Stimulated activated CD8-positive, alpha-beta memory T cell treated with anti-CD3 and anti-CD28 coated beads, Interleukin-7, amount 100 ng/mL, for 48 hours (primary cell): ENCODE data around the gene PRSS12.
"Not testable (repeated sequence)": the region's sequence is repeated elsewhere in the genome, so short reads cannot be mapped to it uniquely, and the experiment has no call there.

Source experiments
- DNase-seq, 2 donors: peaks; one replicate each; pipeline ENCODE4 v3.0.0-alpha.2; 2020; ENCODE audit warnings: low read depth in 1 of 2; ENCODE audit errors: extremely low read depth in 1 of 2

The PRSS12 gene

GRCh38 chr4:118279328-118279727 is 73.5 kb downstream of the PRSS12 start:
- no peak for DNase-seq

DNA sequence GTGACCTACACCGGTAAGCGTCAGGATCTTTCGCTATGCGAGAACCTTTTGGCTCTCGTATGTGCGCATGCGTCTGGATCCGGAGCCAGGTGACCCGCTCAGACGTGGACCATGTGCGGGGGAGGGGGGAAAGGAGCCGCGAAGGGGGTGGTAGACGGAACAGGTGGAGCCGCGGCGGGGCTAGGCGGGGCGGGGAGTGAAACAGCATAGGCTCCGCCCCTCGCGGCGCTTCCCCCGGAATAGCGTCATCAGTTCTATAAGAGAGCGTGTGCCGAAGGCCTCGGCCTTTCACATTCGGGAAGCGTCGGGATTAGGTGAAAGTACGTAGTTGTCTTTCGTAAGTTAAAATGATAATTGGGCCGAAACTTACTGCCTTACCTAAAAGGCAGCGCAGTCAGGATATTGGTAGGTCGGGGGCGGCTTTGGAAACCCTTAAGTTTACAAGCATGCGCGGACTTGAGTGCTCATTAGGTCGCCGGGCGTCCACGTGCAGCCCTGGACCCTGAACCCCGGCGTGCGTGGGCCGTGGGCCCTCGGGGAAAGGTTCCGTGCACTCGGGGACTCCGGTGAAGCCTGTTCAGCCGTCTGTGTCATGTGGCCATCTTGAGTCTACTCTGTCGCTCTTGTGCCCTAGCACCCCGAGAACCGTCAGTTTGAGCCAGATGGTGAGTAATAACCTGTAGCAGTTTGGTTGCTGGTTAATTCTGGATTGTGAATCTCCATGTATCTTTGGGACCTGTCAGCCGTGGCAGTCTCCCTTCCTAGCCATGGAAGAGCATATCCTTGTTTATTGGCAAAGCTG is 74.1 kb downstream of the PRSS12 start:
- peak; percentile 92 to 98 for DNase-seq

GRCh38 chr4:118277243-118277642 is 75.6 kb downstream of the PRSS12 start:
- no peak for DNase-seq

DNA sequence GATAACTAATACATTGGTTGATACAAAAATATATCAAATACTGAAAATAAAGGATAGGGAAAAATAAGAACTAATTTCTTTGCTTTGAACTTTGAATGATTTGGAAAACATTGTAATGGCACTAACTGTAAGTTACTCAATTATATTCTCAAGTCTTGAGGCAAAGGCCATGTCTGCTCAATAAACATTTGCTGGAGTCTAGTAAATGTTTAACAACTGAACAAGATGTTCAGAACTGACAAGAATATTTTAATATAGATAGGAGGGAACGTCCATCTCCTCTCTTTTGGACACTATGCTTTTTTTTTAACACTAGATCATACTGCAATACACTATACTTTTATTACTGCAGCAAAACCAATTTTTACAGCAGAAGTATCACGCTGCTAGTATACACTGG is 76.2 kb downstream of the PRSS12 start:
- no peak for DNase-seq

GRCh38 chr4:118273642-118274041 is 79.2 kb downstream of the PRSS12 start:
- DNase-seq, result no peak

DNA sequence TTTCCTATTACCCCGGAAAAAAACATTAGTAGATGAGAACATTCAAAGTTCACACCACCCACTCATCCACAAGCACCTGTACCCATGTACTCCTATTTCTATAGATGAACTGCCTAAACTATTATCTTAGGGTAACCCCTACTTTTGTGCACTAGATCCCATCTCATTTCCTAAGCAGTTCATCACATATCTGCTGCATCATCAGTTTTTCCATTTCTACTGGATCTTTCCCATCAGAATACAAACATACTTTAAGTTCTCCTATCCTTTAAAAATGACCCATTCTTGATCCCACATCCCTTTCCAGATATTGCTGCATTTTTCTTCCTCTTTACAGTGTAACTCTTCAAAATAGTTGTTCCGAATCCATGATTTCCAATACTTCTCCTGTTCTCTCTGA is 81.0 kb downstream of the PRSS12 start:
- DNase-seq, result no peak

GRCh38 chr4:118270492-118270891 is 82.3 kb downstream of the PRSS12 start:
- no peak for DNase-seq

DNA sequence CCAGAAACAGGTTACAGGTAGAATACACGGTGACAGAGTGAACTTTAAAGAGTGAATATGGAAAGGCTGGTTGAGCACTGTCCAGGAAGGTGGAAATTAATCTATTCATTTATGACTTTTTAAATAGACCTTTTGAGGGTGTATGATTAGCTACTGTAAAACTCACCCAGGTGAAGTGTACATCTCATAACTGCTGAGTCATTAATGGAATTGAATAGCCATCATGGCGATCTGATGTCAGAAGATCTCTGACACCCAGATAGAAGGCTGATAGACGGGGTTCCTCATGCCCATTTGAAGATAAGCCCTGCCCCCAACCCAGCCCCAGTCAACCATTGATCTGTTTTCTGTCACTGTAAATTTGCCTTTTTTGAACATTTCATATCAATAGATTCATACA is 84.0 kb downstream of the PRSS12 start:
- no peak for DNase-seq

DNA sequence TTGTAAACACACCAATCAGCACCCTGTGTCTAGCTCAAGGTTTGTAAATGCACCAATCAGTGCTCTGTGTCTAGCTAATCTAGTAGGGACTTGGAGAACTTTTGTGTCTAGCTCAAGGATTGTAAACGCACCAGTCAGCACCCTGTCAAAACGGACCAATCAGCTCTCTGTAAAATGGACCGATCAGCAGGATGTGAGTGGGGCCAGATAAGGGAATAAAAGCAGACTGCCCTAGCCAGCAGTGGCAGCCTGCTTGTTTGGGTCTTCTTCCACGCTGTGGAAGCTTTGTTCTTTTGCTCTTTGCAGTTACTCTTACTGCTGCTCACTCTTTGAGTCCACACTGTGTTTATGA is 86.7 kb downstream of the PRSS12 start:
- not testable (repeated sequence) for DNase-seq

DNA sequence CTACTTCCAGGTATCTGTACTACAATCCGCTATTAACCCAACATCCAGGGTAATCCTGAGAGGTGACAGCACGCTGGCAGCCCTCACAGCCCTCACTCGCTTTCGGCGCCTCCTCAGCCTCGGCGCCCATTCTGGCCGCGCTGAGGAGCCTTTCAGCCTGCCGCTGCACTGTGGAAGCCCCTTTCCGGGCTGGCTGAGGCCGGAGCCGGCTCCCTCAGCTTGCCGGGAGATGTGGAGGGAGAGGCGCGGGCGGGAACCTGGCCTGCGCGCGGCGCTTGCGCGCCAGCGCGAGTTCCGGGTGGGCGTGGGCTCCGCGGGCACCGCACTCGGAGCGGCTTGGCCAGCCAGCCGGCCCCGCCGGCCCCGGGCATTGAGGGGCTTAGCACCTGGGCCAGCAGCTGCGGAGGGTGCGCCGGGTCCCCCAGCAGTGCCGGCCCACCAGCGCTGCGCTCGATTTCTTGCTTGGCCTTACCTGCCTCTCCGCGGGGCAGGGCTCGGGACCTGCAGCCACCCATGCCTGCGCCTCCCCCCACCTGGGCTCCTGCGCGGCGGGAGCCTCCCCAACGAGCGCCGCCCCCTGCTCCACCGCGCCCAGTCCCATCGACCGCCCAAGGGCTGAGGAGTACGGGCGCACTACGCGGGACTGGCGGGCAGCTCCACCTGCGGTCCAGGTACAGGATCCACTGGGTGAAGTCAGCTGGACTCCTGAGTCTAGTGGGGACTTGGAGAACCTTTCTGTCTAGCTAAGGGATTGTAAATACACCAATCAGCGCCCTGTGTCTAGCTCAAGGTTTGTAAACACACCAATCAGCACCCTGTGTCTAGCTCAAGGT is 87.3 kb downstream of the PRSS12 start:
- DNase-seq, result no peak

- DNase-seq, result no peak
These were observed 88.7 kb downstream of the PRSS12 start for GRCh38 chr4:118264096-118264495.

GRCh38 chr4:118260309-118260708 is 92.5 kb downstream of the PRSS12 start:
- no peak for DNase-seq

DNA sequence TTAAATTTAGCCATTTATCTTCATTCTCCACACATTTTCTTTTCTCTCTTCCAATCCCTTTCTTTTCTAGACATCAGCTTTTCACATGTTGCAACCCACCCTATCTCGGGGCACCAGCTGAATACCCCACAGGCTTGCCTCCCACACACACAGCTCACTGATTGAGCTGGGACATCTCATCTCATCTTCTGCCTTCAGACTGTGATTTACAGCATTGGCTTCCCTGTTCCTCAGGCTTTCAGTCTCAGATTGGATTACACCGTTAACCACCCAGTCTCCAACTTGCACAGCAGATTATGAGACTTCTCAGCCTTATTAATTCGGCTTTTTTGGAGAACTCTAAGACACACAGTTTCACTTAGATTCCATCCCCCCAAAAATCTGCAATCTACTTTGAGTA is 93.7 kb downstream of the PRSS12 start:
- no peak for DNase-seq

GRCh38 chr4:118254368-118254767 is 98.4 kb downstream of the PRSS12 start:
- DNase-seq, result no peak

DNA sequence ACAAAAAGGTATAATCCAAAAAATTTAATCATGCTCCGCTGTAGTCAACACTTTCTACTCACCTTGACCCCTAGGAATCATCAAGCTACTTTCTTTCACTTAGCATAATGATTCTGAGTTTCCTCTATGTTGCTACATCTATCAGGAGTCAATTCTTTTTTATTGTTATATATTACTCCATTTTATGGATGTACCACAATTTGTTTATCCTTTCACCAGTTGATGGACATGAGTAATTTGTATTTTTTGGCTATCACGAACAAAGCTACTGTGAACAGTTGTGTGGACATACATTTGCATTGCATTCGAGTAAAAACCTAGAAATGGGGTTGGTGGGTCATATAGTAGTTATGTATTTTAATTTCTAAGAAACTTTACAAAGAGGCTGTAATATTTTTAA is 102.9 kb downstream of the PRSS12 start:
- DNase-seq, result no peak

GRCh38 chr4:118237531-118237930 is 115.3 kb downstream of the PRSS12 start:
- no peak for DNase-seq

DNA sequence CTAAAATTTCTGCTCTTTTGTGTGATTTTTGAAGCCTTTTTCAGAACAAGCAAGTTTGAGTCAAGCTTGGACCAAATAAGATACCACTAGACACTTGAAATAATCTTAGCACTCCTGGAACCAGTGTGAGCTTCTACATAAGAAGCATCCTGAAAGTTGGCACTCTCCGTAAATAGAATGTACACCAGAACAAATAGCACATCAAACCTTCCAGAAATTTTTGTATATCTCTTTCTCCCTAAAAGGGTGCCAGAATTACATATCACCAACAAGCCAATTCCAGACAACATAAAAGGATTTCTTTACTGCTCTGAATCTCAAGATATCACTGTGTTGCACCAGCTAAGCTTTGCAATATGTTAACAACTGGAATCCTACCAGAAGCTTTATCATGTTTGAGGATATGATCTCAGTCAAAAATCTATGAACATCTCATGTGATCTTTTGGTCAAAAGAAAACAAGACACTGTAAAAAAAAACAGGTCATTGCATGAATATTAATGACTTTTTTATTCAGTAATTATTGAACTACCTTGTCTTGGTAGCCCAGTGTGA is 117.2 kb downstream of the PRSS12 start:
- no peak for DNase-seq
